GM18507 (cell line): ENCODE data around the gene A2ML1.
"Not testable (repeated sequence)": the region's sequence is repeated elsewhere in the genome, so short reads cannot be mapped to it uniquely, and the experiment has no call there.

ENCODE experiments used
- DNase-seq: peaks from one replicate; pipeline ENCODE4 v3.0.0; 2011; ENCODE audit warnings: low read depth; ENCODE audit not compliant: insufficient read length; ENCODE audit errors: extremely low spot score
- FAIRE-seq: peaks from 2 replicates; lab custom pipeline; 2011; peaks lifted over from hg19 to GRCh38; lab: Jason Lieb, UNC

Gene A2ML1

DNA sequence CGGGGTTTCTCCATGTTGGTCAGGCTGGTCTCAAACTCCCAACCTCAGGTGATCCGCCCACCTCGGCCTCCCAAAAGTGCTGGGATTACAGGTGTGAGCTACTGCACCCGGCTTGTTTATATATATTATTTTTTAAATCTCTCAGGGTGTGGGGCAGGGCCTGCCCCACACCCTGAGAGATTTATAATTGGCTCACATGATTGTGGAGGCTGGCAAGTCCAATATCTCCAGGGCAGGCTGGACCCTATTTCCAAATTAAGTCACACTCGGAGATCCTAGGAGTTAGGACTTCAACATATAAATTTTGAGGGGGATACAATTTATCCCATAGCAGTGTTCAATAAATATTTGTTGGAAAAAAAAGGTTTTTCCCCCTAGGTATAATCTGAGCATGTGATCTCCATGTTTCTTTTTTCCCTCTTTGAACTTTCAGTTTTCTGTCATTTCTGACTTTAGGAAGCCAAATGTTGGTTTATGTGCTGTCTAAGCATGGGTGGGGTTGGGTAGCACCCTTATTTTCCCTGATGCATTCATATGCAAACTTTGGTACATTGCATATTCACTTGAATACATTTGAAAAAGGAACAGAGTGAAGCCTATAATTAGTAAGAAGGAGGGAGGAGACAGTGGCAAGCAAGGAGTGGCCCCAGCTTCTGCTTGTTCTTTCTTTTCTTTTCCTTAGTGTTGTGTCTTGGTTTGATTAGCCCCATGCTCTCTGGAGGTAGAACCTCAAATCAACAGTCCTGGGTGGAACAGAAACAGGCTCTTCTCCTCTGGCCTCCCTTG lies 8.7 kb upstream of the A2ML1 start:
- FAIRE-seq = no peak

DNA sequence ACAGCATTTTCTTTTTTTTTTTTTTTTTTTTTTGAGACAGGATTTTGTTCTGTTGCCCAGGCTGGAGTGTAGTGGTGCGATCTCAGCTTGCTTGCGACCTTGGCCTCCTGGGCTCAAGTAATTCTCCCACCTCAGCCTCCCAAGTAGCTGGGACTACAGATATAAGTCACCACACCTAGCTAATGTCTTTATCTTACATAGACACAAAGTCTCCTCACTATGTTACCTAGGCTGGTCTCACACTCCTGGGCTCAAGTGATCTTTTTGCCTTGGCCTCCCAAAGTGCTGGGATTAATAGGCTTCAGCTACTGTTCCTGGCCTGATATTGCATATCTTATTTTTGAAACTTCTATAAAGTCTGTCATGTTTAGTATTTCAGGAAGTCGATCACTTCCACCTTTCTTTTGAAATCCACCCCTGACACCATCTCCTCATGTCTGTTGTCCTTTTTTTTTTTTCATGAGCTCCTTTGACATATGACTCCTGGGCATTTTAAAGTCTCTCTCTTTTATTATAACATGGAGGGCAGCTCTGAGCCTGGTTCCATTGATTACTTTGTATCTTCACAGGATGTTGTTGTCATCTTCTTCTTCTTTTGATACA lies 5.9 kb upstream of the A2ML1 start:
- FAIRE-seq (no peak), DNase-seq (no peak)

More for the DNA sequence above, 8.7 kb upstream of the A2ML1 start:
- DNase-seq = no peak

DNA sequence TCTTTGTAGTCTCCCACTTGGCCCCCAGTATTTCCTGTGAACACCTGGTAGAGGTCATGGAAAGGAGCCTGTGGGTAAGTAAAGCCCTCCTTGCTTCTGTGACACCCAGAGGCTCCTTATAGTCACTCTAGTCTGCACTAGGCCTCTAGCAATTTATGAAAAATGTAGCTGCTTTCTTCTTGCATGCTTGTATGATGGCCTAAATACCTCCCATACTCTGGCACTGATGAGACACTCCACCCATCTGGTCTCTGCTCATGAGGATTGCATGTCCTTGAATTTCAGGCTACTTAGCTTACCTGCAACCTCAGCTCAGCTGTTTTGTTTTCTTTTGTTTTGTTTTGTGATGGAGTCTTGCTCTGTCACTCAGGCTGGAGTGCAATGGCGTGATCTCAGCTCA lies 4.6 kb upstream of the A2ML1 start:
- DNase-seq = no peak
- FAIRE-seq = no peak

DNA sequence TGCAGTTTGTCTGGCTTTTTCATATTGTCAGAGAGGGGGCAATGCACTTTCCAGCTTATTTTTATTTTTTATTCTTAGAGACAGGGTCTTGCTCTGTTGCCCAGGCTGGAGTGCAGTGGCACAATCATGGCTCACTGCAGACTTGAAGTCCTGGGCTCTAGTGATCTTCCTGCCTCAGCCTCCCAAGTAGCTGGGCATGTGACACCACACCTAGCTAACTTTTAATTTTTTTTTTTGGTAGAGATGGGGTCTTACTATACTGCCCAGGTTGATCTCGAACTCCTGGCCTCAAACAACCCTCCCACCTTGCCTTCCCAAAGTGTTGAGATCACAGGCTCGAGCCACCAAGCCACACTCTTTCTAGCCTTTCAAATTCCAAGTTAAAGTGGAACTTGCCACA lies 3.9 kb upstream of the A2ML1 start:
- FAIRE-seq = no peak
- no peak for DNase-seq

DNA sequence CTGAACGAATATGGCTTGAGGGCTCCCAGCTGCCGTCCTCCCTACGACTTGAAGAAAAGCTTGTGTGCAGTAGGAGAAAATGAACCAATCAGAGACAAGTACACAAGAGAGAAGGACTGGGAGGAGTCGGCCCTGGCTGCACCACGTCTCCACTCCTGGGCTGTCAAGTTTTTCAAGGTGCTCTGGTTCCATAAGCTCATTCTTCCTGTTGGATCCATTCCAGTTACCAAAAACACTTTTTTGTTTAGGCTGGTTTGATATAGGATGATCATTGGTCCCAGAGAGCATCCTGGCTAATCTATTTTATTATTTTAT lies 2.8 kb upstream of the A2ML1 start:
- no peak for FAIRE-seq
- DNase-seq = no peak

DNA sequence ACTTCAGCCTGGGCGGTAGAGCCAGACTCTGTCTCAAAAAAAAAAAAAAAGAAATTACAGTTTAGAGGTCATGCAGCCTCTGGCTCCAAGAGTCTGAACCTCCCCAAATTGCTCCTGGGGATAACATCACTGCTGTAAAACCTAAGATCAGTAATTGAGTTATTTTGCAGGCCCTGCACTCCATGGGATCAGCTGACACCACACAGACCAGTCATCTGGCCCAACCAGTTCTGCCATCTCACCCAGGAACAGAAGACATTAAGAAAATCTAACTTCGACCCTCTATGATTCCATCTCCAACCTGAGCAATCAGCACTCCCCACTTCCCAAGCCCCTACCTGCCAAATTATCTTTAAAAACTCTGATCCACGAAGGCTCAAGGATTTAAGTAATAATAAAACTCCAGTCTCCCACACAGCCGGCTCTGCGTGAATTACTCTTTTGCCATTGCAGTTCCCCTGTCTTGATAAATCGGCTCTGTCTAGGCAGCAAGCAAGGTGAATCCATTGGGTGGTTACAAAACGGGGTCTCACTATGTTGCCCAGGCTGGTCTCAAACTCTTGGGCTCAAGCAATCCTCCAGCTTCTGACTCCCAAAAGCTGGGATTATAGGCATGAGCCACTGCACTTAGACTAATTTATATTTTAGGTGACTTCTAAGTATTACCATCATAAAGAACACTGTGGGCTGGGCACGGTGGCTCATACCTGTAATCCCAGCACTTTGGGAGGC lies 1.6 kb upstream of the A2ML1 start:
- not testable (repeated sequence) for FAIRE-seq, DNase-seq

DNA sequence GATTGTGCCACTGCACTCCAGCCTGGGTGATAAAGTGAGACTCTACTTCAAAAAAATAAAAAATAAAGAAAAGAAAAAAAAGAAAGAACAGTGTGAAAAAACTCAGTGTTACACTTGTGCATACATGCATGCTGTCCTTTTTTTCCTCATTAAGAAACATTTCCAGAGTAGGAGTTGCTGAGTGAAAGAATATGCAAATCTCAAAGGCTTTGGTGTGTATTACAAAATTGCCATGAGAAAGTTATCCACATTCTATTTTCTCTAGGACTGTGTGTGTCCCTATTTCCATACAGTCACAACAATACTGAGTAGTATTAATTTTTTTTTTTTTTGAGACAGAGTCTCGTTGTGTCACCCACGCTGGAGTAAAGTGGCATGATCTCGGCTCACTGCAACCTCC lies 830 bp upstream of the A2ML1 start:
- FAIRE-seq (no peak), DNase-seq (no peak)

DNA sequence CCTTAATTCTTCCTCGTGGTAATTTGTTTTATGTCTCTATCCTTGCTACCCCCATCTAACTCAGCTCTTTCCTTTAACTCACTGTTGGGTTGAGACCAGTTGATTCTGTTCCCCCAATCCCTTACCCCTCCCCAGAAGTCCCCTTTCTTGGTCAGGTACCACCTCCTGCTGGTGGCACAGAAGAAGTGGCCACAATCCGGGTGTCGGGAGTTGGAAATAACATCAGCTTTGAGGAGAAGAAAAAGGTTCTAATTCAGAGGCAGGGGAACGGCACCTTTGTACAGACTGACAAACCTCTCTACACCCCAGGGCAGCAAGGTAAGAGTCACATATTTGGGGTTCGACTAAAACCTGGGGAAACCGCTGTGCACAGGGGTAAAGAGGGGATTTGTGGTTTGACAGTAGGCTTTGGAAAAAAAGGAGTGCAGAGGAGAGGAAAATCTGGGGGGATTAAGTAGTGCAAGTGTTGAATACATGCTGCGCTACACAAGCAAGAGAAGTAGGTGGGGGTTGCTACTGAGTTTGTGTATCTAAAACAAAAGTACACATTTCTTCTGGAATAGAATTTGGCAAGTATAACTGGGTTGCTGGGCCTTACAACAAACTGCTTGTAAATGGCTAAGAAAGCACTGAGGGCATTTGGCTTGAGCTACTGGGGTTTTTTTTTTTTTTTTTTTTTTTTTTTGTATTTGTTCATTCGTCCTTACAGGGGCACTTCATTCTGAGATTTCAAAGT lies 1.3 kb downstream of the A2ML1 start:
- no peak for FAIRE-seq
- no peak for DNase-seq

DNA sequence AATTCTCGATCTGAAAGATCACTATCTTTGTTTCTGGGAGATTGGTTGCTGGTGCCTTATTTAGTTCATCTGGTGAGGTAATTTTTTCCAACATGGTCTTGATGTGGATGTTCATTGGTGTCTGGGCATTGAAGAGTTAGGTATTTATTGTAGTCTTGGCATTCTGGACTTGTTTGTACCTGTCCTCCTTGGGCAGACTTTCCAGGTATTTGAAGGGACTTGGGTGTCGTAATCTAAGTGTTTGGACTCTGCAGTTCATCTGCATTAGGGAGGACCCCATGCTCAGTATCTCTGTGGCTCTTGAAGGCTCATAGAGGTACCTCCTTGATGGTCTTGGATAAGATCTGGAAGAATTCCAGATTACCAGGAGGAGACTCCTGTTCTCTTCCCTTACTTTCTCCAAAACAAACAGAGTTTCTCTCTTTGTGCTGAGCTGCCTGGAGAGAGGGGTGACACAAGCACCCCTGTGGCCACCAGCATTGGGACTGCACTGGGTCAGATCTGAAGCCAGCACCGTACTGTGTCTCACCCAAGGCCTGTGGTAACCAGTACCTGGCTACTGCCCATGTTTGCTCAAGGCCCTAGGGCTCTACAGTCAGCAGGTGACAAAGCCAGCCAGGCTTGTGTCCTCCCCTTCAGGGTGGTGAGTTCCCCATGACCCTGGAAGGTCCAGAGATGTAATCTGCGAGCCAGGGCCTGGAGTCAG lies 5.3 kb downstream of the A2ML1 start:
- FAIRE-seq (no peak), DNase-seq (no peak)

DNA sequence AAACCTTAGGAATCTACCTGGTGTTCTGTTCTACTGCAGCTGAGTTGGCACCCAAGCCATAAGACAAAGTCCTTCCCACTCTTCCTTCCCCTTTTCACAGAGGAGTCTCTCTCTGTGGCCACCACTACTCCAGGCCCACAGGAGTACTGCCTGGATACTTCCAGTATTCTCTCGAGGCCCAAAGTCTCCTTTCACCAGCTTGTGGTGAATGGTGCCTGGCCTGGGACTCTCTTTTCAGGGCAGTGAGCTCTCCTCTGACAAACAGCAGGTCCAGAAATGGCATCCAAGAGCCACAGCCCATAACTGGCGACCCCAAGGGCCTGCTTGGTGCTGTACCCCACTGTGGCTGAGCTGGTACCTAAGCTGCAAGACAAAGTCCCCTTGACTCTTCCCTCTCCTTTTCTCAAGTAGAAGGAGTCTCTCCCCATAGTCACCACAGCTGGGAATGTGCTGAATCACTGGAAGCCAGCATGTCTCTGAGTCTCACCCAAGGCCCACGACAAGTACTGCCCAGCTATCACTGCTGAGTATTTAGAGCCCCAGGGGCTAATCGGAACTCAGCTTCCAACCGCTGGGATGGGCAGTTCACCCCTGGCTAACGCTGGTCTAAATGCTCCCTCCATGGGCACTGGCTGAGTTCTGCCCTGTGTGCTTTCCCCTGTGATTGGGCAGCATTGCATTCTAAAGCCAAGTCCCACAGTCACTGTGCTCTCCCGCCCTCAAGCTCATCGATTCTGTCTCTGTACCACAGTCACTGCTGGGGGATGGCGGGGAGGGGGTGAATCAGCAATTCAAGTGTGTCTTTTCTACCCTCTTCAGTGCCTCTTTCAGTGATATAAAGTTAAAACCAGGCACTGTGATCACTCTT lies 6.1 kb downstream of the A2ML1 start:
- FAIRE-seq = no peak

DNA sequence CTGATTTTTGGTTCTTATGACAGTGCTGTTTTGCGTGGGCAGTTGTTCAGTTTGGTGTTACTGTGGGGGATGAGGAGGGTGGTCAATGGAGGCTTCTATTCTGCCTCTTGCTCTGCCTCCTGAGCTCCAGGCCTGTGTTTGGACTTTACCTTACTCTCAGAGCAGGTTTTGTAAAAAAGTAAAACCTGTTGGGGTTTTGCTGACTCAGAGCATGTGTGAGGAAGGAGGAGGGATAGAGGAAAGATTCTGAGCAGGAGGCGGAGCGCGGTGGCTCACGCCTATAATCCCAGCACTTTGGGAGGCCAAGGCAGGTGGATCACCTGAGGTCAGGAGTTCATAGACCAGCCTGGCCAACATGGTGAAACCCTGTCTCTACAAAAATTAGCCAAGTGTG lies 6.7 kb downstream of the A2ML1 start:
- no peak for DNase-seq
- no peak for FAIRE-seq

More for the DNA sequence above, 6.1 kb downstream of the A2ML1 start:
- no peak for DNase-seq

DNA sequence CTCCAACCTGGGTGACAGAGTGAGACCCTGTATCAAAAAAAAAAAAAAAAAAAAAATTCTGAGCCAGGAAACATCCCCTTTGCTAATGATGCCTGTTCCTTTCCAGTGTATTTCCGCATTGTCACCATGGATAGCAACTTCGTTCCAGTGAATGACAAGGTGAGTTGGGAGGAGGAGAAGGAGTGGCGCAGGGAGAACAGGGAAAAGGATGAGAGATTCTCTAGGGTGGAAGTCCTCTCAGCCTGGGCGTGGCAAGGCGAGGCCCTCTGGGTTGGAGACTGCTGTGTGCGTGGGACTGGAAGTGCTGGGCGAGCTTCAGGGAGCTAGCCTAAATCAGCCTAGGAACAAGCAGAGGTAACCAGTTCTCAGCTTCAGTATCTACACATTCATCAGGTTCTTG lies 7.2 kb downstream of the A2ML1 start:
- no peak for DNase-seq
- no peak for FAIRE-seq

DNA sequence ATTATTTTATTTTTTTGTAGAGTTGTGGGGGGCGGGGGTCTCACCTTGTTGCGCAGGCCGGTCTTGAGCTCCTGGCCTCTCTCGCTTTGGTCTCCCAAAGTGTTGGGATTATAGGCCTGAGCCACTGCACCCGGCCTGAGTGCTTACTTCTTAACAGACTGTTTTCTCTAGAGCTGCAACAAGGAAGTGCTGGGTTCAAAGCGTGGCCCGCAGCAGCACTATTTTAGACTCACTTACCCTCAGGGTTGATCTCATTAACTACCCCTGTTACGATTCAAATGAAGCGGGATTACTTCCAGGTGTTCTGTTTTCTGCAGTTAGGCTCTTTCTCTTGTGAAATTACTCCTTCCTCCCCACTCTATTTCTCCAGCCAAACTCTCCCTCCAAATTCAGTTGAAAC lies 8.7 kb downstream of the A2ML1 start:
- DNase-seq (no peak), FAIRE-seq (no peak)

DNA sequence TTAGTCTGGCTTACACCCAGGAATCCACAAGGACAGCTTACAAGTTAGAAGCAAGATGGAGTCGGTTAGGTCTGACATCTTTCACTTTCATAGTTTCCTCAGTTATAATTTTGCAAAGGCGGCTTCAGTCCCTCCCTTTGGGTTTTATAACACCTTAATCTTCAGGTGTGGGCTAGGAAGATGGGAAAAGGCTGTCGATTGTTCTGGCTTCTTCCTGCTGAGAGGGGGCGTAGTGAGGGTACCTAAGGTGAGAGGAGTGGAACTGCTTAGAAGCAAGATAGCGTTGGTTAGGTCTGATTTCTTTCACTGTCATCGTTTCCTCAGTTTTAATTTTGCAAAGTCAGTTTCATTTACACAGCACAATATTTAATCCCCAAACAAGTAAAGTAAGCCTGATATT lies 10.1 kb downstream of the A2ML1 start:
- DNase-seq (no peak), FAIRE-seq (no peak)

DNA sequence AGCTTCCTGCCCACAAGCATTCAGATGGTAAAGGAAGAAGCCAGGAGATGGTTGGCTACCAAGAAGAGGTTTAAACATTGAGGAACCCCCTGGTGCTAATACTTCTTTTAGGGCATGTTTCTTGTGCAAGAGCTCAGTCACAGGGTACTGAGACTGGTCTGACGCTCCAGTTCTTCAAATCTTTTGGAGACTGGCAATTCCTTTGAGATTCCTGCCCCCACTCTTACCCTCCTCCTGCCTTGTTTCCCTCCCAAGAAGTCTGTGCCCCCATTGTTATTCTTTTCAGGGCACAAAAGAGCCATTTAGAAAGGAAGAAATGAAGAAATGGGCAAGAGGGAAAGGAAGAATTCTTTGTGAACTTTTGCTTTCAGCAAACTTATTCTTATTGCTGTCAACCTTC lies 11.8 kb downstream of the A2ML1 start:
- FAIRE-seq (no peak), DNase-seq (no peak)

DNA sequence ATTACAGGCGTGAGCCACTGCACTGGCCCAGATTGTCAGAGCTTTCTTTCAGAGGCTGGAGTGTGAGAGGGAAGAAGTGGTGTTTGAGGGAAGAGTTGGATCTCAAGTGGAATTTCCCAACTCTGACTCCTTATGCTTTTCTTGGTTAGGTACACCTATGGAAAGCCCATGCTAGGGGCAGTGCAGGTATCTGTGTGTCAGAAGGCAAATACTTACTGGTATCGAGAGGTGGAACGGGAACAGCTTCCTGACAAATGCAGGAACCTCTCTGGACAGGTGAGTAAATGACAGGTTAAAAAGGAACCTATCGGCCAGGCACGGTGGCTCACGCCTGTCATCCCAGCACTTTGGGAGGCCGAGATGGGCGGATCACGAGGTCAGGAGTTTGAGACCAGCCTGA lies 14.9 kb downstream of the A2ML1 start:
- no peak for FAIRE-seq

DNA sequence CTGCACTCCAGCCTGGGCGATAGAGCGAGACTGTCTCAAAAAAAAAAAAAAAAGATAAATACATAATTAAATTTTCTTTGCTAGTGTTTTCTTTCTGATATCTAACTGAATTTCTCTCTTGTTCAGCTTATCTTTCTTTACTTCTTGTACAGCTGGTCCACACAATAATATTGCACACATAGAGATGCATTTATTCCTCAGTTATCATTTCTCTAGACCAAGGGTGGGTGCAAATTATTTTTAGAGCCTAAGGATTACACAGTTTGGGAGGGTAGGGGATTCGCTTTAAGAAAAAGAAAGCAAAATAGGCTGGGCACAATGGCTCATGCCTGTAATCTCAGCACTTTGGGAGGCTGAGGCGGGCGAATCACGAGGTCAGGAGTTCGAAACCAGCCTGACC lies 17.9 kb downstream of the A2ML1 start:
- FAIRE-seq (no peak), DNase-seq (no peak)

More for the DNA sequence above, 14.9 kb downstream of the A2ML1 start:
- DNase-seq = no peak

DNA sequence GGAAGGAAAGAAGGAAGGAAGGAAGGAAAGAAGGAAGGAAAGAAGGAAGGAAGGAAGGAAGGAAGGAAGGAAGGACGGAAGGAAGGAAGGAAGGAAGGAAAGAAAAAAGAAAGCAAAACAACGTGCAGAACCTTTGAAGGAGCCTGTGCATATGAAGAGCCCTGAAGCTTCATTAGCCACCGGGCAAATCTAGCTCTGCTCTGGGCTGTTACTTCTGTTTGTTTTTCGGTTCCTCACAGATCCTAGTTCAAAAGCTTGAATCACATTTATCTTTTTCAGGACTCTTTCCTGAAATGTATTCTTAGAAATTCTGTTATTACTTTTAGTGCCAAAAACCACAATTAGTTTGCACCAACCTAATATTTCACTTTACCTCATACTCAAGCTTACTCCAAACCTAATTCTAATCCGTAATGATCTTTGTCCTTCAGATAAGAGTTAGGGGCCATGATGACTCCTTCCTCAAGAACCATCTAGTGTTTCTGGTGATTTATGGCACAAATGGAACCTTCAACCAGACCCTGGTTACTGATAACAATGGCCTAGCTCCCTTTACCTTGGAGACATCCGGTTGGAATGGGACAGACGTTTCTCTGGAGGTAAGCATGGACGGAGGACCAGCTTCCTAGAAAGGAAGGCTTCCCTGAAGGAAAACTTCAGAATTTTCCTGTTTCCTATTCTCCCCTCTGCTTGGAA lies 18.7 kb downstream of the A2ML1 start:
- no peak for FAIRE-seq

More for the DNA sequence above, 18.7 kb downstream of the A2ML1 start:
- DNase-seq = no peak
